Measurements from ENCODE around the gene CLEC4G. TPM values are rescaled to one million over a fixed set of nuclear protein-coding genes. Genes with fewer than 3 reads are reported as not detected.

The CLEC4G gene
- total and polyA plus RNA-seq, 2 of the 8 experiments (the other 6 are each of a cell fraction or from before 2014, with no cell fraction given) = 0.35 to 2.9 TPM

DNA sequence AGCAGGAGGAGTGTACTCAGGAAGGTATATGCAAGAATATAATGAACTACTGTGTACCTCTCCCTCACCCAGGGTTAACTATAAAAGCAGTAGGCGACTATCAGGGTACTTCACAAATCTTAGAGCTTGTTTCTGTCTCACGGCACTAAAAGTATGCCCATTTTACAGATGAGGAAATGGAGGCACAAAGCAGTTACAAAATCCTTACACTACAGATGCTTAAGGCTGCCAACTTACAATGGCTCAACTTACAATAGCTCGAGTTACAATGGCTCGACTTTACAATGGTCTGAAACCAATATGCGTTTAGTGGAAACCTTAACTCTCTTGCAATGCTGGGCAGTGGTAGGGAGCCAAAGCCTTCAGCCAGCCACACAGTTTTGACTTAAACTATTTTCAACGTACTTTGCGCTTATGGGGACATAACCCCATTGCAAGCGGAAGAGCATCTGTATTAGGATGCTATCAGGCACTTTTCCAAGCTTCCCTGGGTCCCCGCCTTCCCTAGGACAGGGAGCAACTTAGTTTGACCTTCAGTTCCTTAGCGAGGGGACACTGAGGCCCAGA, 34.1 kb downstream of the CLEC4G start:
- H3K79me2 ChIP-seq (ENCODE audit: control insufficient read depth in 1 of 2, insufficient read depth in 2 of 2, low read length in 2 of 2) = no peaks in the 10 kb centered on the region
- H3K14ac ChIP-seq (ENCODE audit: insufficient read length) = no peak overlapping the region
- H4K20me1 ChIP-seq (replicated peaks in 1 of 2; ENCODE audit: control insufficient read depth in 1 of 2, insufficient read depth in 2 of 2, low read length in 2 of 2) = peaks cover 0 to 2% of the 10 kb centered on the region in 2 experiments
- TF ChIP-seq KDM1A (IDR thresholded peaks at IDR 0.05; ENCODE audit: borderline replicate concordance, low read length) (peak; percentile 97), KDM4A (IDR thresholded peaks at IDR 0.05; ENCODE audit: low read depth, low read length, severe bottlenecking) (no peak), HDAC2 (IDR thresholded peaks at IDR 0.05; ENCODE audit: borderline replicate concordance in 1 of 2, low read depth in 2 of 2, low read length in 2 of 2) (peak in 1 of 2 experiments; percentile 88; a peak in 1 of 4 replicates)
- no peak overlapping the region for H4K91ac ChIP-seq (replicated peaks; ENCODE audit: insufficient read length, low read length)
- no peak overlapping the region for H3K4ac ChIP-seq (replicated peaks; ENCODE audit: insufficient read length, low read depth, low read length)
- H3K4me2 ChIP-seq (ENCODE audit: insufficient read depth in 1 of 2, low read depth in 2 of 2, low read length in 2 of 2) = no peak overlapping the region
- no peak overlapping the region for H3K9ac ChIP-seq (replicated peaks in 1 of 4; ENCODE audit: extremely low read depth in 1 of 4, low read depth in 3 of 4, low read length in 3 of 4)
- H3K56ac ChIP-seq (replicated peaks; ENCODE audit: insufficient read length, low read depth, low read length) = no peak overlapping the region
- no peak overlapping the region for H2AFZ ChIP-seq (ENCODE audit: low read length)
- H3K79me1 ChIP-seq (ENCODE audit: low read depth, low read length) = no peaks in the 10 kb centered on the region
- no peak overlapping the region for H2AK5ac ChIP-seq (ENCODE audit: low read depth, low read length)
- no peak overlapping the region for H4K5ac ChIP-seq (ENCODE audit: insufficient read length, low read depth, low read length)
- no peak overlapping the region for H2BK5ac ChIP-seq (ENCODE audit: low read depth, low read length)
- FAIRE-seq (no peak), DNase-seq (ENCODE audit: low read depth in 1 of 2, low spot score in 2 of 2) (no peak)
- no peaks in the 10 kb centered on the region; a peak in 1 of 4 replicates for H3K9me3 ChIP-seq (ENCODE audit: insufficient read depth in 2 of 2, low read depth in 1 of 2, low read length in 1 of 2)
- no peak overlapping the region for H3K23ac ChIP-seq (ENCODE audit: insufficient read length)
- WGBS, 2 experiments (ENCODE audit: extremely low coverage in 1 of 2, insufficient coverage in 1 of 2, insufficient read length in 1 of 2, insufficient replicate concordance in 2 of 2, low coverage in 1 of 2, low lambda C conversion rate in 2 of 2, missing lambda C conversion rate in 1 of 2) = 76% methylated on average over 10 of the region's 10 CpGs; no CpG with 5 or more reads in 1 of the 2 experiments
- H3K27me3 ChIP-seq (replicated peaks in 1 of 4; ENCODE audit: control insufficient read depth in 3 of 4, extremely low read depth in 1 of 4, insufficient read depth in 3 of 4, low read length in 3 of 4) = no peaks in the 10 kb centered on the region; a peak in 2 of 7 replicates
- ChIA-PET CTCF (ENCODE audit: partially characterized antibody) (interaction anchor here (0.6 to 2.9 kb wide), 9 partner anchors 12 to 1748 kb away, joined by 3 to 21 read pairs (median 4); partner anchors contain the start of gene TRAPPC5), POLR2A (ENCODE audit: partially characterized antibody) (interaction anchor here (0.8 to 1.5 kb wide), 3 partner anchors 10 to 21 kb away, joined by 3 read pairs; no protein-coding TSS in a partner anchor)
- H3K23me2 ChIP-seq (ENCODE audit: low read depth, low read length) = peaks cover 2% of the 10 kb centered on the region; the same call in 1 of the 2 replicates
- H3K36me3 ChIP-seq (ENCODE audit: control insufficient read depth in 2 of 4, insufficient read depth in 4 of 4, low read length in 3 of 4) = no peaks in the 10 kb centered on the region
- no peak overlapping the region for H2BK120ac ChIP-seq (replicated peaks; ENCODE audit: low read depth, low read length)
- H3K4me1 ChIP-seq (replicated peaks in 1 of 4; ENCODE audit: control insufficient read depth in 3 of 4, insufficient read depth in 4 of 4, low read length in 3 of 4) = peaks cover 0 to 16% (median 8%) of the 10 kb centered on the region in 4 experiments; a peak in 5 of 7 replicates
- H2BK12ac ChIP-seq (ENCODE audit: low read depth, low read length) = no peak overlapping the region
- H2BK20ac ChIP-seq (ENCODE audit: low read length) = no peak overlapping the region
- no peak overlapping the region for H3K27ac ChIP-seq (ENCODE audit: low read depth, low read length)
- H3K18ac ChIP-seq (ENCODE audit: extremely low read depth, low read length) = no peak overlapping the region
- no peak overlapping the region for H2BK15ac ChIP-seq (ENCODE audit: low read length)
- H4K8ac ChIP-seq (ENCODE audit: extremely low read depth, insufficient read depth, low read length) = no peak overlapping the region
- no peak overlapping the region for H3K4me3 ChIP-seq (ENCODE audit: extremely low read depth in 1 of 4, insufficient read depth in 2 of 4, low read depth in 3 of 4, low read length in 4 of 4)

Data from H1 (cell line).